Effector memory CD8-positive, alpha-beta T cell (primary cell): ENCODE results near the gene ZNF438.

Experiments
- ATAC-seq: fragments of 150-1000 bp; cut with Tn5 transposase; replicated peaks from 2 replicates; pipeline ENCODE4 v1.10.0; 2021; ENCODE audit warnings: mild to moderate bottlenecking, moderate library complexity
- DNase-seq, 3 experiments: peaks; one replicate each; pipeline ENCODE4 v3.0.0; 2021
- H3K27ac Mint-ChIP-seq, 2 donors: one replicate each; pipeline ENCODE4 v1.8.0; 2022; ENCODE audit warnings: mild to moderate bottlenecking in 2 of 2, mixed read lengths in 2 of 2, moderate library complexity in 2 of 2
- H3K27me3 Mint-ChIP-seq, 2 donors: one replicate each; pipeline ENCODE4 v1.8.0; 2022; ENCODE audit warnings: mixed read lengths in 2 of 2
- H3K36me3 Mint-ChIP-seq: one replicate; pipeline ENCODE4 v1.8.0; 2022; ENCODE audit warnings: mild to moderate bottlenecking, moderate library complexity, mixed read lengths; ENCODE audit not compliant: insufficient read depth
- H3K4me1 Mint-ChIP-seq, 2 donors: one replicate each; pipeline ENCODE4 v1.8.0; 2022; ENCODE audit warnings: low read depth in 2 of 2, mixed read lengths in 2 of 2
- H3K4me3 Mint-ChIP-seq, 2 donors: one replicate each; pipeline ENCODE4 v1.8.0; 2022; ENCODE audit warnings: mild to moderate bottlenecking in 2 of 2, mixed read lengths in 2 of 2, moderate library complexity in 2 of 2
- H3K9me3 Mint-ChIP-seq, 2 donors: one replicate each; pipeline ENCODE4 v1.8.0; 2022; ENCODE audit warnings: mixed read lengths in 2 of 2

ZNF438 gene

DNA sequence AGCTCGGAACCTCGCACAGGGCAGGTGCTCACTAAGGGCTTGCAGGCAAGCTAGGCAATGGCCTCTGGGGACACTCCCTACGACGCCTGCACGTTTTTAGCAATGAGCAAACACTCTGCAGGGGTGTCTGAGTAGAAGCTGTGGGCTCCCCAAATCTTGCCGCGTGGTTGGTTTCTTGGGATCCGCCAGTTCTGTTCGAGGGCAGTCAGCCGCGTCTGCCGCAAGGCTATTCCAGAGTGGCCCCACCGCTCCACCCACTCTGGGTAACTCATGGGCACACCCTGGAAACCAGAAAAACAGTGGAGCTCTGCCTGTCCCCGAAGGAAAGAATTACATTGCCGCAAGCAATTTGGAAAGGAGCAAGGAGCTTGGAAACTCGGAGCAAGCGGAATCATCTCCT, 212.8 kb downstream of the ZNF438 start:
- H3K27ac Mint-ChIP-seq: no peak overlapping the region
- H3K4me1 Mint-ChIP-seq: peaks cover 0 to 3% of the 10 kb centered on the region in 2 donors
- no peaks in the 10 kb centered on the region for H3K36me3 Mint-ChIP-seq
- ATAC-seq (no peak), DNase-seq (no peak)
- no peaks in the 10 kb centered on the region for H3K9me3 Mint-ChIP-seq
- no peak overlapping the region for H3K4me3 Mint-ChIP-seq
- peaks cover 0 to 4% of the 10 kb centered on the region in 2 donors for H3K27me3 Mint-ChIP-seq

GRCh38 chr10:30818010-30818660, 213.5 kb downstream of the ZNF438 start:
- DNase-seq: no peak

GRCh38 chr10:30817541-30817940, 214.1 kb downstream of the ZNF438 start:
- ATAC-seq (no peak), DNase-seq (no peak)
- Mint-ChIP-seq H3K4me1 (peaks cover 0 to 13% of the 10 kb centered on the region in 2 donors), H3K4me3 (no peak overlapping the region), H3K36me3 (no peaks in the 10 kb centered on the region), H3K9me3 (no peaks in the 10 kb centered on the region), H3K27ac (no peak overlapping the region), H3K27me3 (no peaks in the 10 kb centered on the region)

More at GRCh38 chr10:30818010-30818660, 213.5 kb downstream of the ZNF438 start:
- Mint-ChIP-seq H3K27me3 (no peaks in the 10 kb centered on the region), H3K9me3 (no peaks in the 10 kb centered on the region), H3K4me3 (no peak overlapping the region), H3K4me1 (peaks cover 0 to 7% of the 10 kb centered on the region in 2 donors), H3K36me3 (no peaks in the 10 kb centered on the region), H3K27ac (no peak overlapping the region)
- ATAC-seq: no peak

DNA sequence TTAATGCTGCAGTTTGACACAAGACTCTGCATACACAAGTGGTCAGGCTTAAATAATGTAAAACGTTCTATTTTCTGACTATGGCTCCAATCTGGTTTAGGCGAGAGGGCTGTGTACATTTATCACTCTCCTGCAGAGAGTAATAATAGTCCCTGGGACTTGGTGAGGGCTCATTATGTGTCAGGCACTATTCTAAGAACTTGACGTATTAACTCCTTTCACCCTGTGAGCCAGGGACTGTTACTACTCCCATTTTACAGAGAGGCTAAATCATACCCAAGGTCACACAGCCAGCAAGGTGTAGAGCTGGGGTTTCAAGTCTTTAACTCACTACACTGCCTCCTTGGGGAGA, 214.9 kb downstream of the ZNF438 start:
- DNase-seq (no peak), ATAC-seq (no peak)
- Mint-ChIP-seq H3K27me3 (peaks cover 0 to 6% of the 10 kb centered on the region in 2 donors), H3K36me3 (no peaks in the 10 kb centered on the region), H3K9me3 (no peaks in the 10 kb centered on the region), H3K27ac (no peak overlapping the region), H3K4me1 (peaks cover 5 to 20% of the 10 kb centered on the region in 2 donors), H3K4me3 (no peak overlapping the region)

DNA sequence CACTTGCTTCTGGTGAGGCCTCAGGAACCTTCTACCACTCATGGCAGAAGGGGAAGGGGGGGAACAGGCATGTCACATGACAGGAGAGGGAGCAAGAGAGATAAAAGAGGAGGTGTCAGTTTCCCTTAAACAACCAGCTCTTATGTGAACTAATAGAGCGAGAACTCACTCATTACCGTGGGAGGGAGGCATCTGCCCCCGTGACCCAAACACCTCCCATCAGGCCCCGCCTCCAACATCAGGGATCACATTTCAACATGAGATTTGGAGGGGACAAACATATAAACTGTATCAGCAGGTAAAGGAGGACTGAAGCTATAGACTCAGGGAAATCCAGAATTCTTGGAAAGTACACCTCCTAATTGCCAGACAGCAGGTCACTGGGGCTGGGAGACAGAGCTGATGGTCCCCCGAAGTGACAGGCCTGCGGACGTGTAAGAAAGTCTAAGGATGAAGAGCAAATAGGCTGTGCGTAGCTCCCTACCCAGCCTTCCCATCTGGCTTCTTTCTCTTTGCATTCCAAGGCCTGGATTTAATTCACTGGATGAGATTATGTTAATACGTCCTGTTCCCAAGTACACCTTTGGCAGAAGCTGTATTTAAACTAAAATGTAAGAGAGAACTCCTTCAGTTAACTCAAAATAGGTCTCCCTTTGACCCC, 215.4 kb downstream of the ZNF438 start:
- H3K4me3 Mint-ChIP-seq: no peak overlapping the region
- peaks cover 5 to 24% of the 10 kb centered on the region in 2 donors for H3K4me1 Mint-ChIP-seq
- H3K27me3 Mint-ChIP-seq: peaks cover 0 to 6% of the 10 kb centered on the region in 2 donors
- no peak for DNase-seq
- no peaks in the 10 kb centered on the region for H3K9me3 Mint-ChIP-seq
- ATAC-seq: no peak
- no peaks in the 10 kb centered on the region for H3K36me3 Mint-ChIP-seq
- no peak overlapping the region for H3K27ac Mint-ChIP-seq

GRCh38 chr10:30813872-30814481, 217.7 kb downstream of the ZNF438 start:
- Mint-ChIP-seq H3K4me1 (peaks cover 5 to 25% of the 10 kb centered on the region in 2 donors), H3K4me3 (no peak overlapping the region), H3K27me3 (peaks cover 0 to 6% of the 10 kb centered on the region in 2 donors), H3K9me3 (no peaks in the 10 kb centered on the region), H3K27ac (no peak overlapping the region), H3K36me3 (no peaks in the 10 kb centered on the region)
- no peak for ATAC-seq
- DNase-seq: no peak

DNA sequence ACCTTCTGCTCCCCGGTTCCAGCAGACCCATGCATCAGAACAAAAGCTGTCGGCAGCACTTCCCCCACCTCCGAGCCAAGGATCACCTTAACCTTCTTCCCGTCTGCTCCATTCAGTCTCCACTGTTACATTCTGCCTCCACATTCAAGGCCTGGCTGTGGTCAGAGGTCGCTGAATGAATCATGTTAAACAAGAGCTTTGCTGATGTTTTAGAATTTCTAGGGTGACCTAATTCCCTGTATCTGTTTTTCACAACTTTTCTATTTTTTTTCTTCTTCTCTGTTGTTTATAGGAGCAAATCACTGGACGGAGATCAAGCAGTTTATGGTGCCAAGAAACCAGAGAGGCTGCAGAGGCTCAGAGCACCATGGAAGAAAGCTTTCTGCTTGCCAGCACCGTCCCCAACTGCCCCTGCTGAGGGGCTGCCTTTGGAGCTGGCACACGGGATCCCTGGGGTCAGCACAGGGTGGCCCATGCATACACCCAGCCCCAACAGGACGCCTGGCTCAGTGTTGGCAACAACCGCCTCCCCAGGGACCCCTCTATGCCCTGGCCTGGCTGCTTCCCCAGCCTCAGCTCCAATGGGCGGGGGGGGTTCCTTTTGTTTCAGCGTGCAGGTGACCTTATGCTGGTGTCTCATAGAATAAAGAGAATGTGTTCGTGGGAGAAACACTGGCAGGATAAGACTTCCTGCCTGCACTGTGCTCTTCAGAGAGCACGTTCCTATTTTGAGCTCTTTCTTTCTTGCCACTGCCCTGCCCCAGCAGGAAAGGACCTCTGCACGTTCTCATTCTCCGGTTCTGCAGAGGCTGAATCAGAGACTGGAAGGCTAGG, 219.4 kb downstream of the ZNF438 start:
- H3K27ac Mint-ChIP-seq: peak overlapping the region in 1 of 2 donors; percentile 41

GRCh38 chr10:30811276-30812017, 220.2 kb downstream of the ZNF438 start:
- Mint-ChIP-seq H3K36me3 (no peaks in the 10 kb centered on the region), H3K4me1 (peaks cover 5 to 25% of the 10 kb centered on the region in 2 donors), H3K27me3 (peaks cover 0 to 6% of the 10 kb centered on the region in 2 donors), H3K9me3 (no peaks in the 10 kb centered on the region), H3K4me3 (peak overlapping the region in 1 of 2 donors; percentile 45), H3K27ac (peak overlapping the region in 1 of 2 donors; percentile 41)
- DNase-seq (no peak), ATAC-seq (peak; percentile 56)

More for the DNA sequence above, 219.4 kb downstream of the ZNF438 start:
- Mint-ChIP-seq H3K4me1 (peaks cover 5 to 25% of the 10 kb centered on the region in 2 donors), H3K36me3 (no peaks in the 10 kb centered on the region), H3K4me3 (peak overlapping the region; percentile 45 to 47), H3K9me3 (no peaks in the 10 kb centered on the region), H3K27me3 (peaks cover 0 to 6% of the 10 kb centered on the region in 2 donors)
- ATAC-seq: peak; percentile 33
- no peak for DNase-seq

- no peak for DNase-seq
- H3K9me3 Mint-ChIP-seq: no peaks in the 10 kb centered on the region
- no peaks in the 10 kb centered on the region for H3K36me3 Mint-ChIP-seq
- H3K4me3 Mint-ChIP-seq: no peak overlapping the region
- no peak overlapping the region for H3K27ac Mint-ChIP-seq
- ATAC-seq: no peak
- H3K4me1 Mint-ChIP-seq: peaks cover 5 to 25% of the 10 kb centered on the region in 2 donors
- H3K27me3 Mint-ChIP-seq: peaks cover 0 to 6% of the 10 kb centered on the region in 2 donors
Observed at GRCh38 chr10:30810416-30810815, 221.2 kb downstream of the ZNF438 start.

- DNase-seq (no peak), ATAC-seq (no peak)
- no peak overlapping the region for H3K27ac Mint-ChIP-seq
Observed at GRCh38 chr10:30806850-30807249, 224.8 kb downstream of the ZNF438 start.

GRCh38 chr10:30805061-30805460, 226.6 kb downstream of the ZNF438 start:
- H3K4me1 Mint-ChIP-seq: peaks cover 0 to 4% of the 10 kb centered on the region in 2 donors
- DNase-seq: no peak
- H3K27me3 Mint-ChIP-seq: peaks cover 7 to 9% of the 10 kb centered on the region in 2 donors
- no peaks in the 10 kb centered on the region for H3K9me3 Mint-ChIP-seq
- ATAC-seq: no peak
- H3K4me3 Mint-ChIP-seq: no peak overlapping the region
- no peak overlapping the region for H3K27ac Mint-ChIP-seq
- no peaks in the 10 kb centered on the region for H3K36me3 Mint-ChIP-seq

More at GRCh38 chr10:30806850-30807249, 224.8 kb downstream of the ZNF438 start:
- no peak overlapping the region for H3K4me3 Mint-ChIP-seq
- peaks cover 0 to 9% of the 10 kb centered on the region in 2 donors for H3K4me1 Mint-ChIP-seq
- H3K27me3 Mint-ChIP-seq: peaks cover 0 to under 1% of the 10 kb centered on the region in 2 donors
- no peaks in the 10 kb centered on the region for H3K36me3 Mint-ChIP-seq
- no peaks in the 10 kb centered on the region for H3K9me3 Mint-ChIP-seq

- ATAC-seq (no peak), DNase-seq (no peak)
- peaks cover 7 to 9% of the 10 kb centered on the region in 2 donors for H3K27me3 Mint-ChIP-seq
- H3K27ac Mint-ChIP-seq: no peak overlapping the region
- peaks cover 0 to 4% of the 10 kb centered on the region in 2 donors for H3K4me1 Mint-ChIP-seq
- no peaks in the 10 kb centered on the region for H3K36me3 Mint-ChIP-seq
- no peaks in the 10 kb centered on the region for H3K9me3 Mint-ChIP-seq
- H3K4me3 Mint-ChIP-seq: no peak overlapping the region
Observed at GRCh38 chr10:30804478-30805055, 227.1 kb downstream of the ZNF438 start.
